Subcutaneous abdominal adipose tissue (tissue), 5 donors: ENCODE results near the gene CEL.
"Not testable (repeated sequence)": the region's sequence is repeated elsewhere in the genome, so short reads cannot be mapped to it uniquely, and the experiment has no call there.

ENCODE experiments used
- H3K27ac ChIP-seq: one replicate; pipeline ENCODE4 v1.7.0; 2013; ENCODE audit warnings: low read depth, mild to moderate bottlenecking, inconsistent platforms, low read length, moderate library complexity
- H3K27me3 ChIP-seq, 5 donors: one replicate each; pipeline ENCODE4 v1.7.0; 2013; ENCODE audit warnings: low read length in 5 of 5, inconsistent platforms in 1 of 5; ENCODE audit not compliant: control insufficient read depth in 5 of 5, insufficient read depth in 4 of 5
- H3K36me3 ChIP-seq, 5 donors: one replicate each; pipeline ENCODE4 v1.7.0; 2013; ENCODE audit warnings: low read length in 5 of 5; ENCODE audit not compliant: control insufficient read depth in 5 of 5, insufficient read depth in 5 of 5
- H3K4me1 ChIP-seq, 5 donors: one replicate each; pipeline ENCODE4 v1.7.0; 2013; ENCODE audit warnings: low read length in 5 of 5, mild to moderate bottlenecking in 3 of 5, moderate library complexity in 1 of 5; ENCODE audit not compliant: control insufficient read depth in 5 of 5, insufficient read depth in 5 of 5
- H3K4me3 ChIP-seq, 5 donors: one replicate each; pipeline ENCODE4 v1.7.0; 2013; ENCODE audit warnings: low read length in 5 of 5, low read depth in 1 of 5
- H3K9ac ChIP-seq, 5 donors: one replicate each; pipeline ENCODE4 v1.7.0; 2013; ENCODE audit warnings: low read length in 5 of 5, mild to moderate bottlenecking in 4 of 5, moderate library complexity in 3 of 5
- H3K9me3 ChIP-seq, 5 donors: one replicate each; pipeline ENCODE4 v1.7.0; 2013; ENCODE audit warnings: low read length in 5 of 5; ENCODE audit not compliant: control insufficient read depth in 5 of 5
- donor health status: healthy.
- donor health status: healthy.
- donor health status: healthy.
- donor health status: healthy.
- donor health status: healthy.

CEL gene

DNA sequence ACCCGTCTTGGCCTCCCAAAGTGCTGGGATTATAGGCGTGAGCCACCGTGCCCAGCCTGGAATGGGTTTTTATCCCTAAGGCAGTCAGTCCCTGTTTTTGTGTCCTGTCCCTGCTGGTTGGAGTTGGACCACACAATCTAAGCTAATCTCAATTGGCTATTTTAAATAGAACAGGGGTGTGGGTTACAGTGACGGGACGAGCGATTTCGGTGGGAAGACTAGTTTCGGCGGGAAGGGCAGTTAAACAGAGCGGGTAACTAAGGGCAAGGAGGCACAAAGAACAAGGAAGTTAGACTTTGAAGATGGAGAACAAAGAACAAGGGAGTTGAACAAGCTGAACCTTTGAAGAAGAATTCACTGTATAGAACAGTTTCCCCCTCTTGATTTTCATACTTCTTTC lies 29.6 kb upstream of the CEL start:
- Histone ChIP-seq H3K4me3 (peak overlapping the region in 1 of 5 donors; percentile 97), H3K9ac (no peak overlapping the region), H3K27me3 (no peaks in the 10 kb centered on the region), H3K4me1 (peaks cover 6 to 51% (median 34%) of the 10 kb centered on the region in 5 donors), H3K27ac (no peak overlapping the region), H3K9me3 (no peaks in the 10 kb centered on the region), H3K36me3 (peaks cover 0 to 10% (median 5%) of the 10 kb centered on the region in 5 donors)

DNA sequence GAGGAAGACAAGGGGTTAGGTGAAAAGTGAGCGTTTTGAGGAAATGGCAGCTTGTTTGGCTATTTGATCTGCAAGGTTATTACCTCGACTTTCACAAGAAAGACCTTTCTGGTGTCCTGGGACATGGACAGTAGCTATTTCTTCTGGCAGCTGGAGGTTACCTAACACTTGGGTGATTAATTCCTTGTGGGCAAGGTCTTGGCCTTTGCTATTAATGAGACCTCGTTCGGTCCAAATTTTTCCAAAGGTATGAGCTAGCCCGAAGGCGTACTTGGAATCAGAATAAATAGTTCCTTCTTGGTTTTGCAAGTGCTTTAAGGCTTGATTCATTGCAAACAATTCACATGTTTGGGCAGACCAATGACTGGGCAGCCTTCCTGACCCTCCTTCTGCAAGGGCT lies 26.1 kb upstream of the CEL start:
- no peaks in the 10 kb centered on the region for H3K9me3 ChIP-seq
- H3K27ac ChIP-seq = no peak overlapping the region
- no peaks in the 10 kb centered on the region for H3K27me3 ChIP-seq
- no peak overlapping the region for H3K4me3 ChIP-seq
- peaks cover 0 to 10% (median 5%) of the 10 kb centered on the region in 5 donors for H3K36me3 ChIP-seq
- no peak overlapping the region for H3K9ac ChIP-seq
- H3K4me1 ChIP-seq = peaks cover 5 to 35% (median 23%) of the 10 kb centered on the region in 5 donors

DNA sequence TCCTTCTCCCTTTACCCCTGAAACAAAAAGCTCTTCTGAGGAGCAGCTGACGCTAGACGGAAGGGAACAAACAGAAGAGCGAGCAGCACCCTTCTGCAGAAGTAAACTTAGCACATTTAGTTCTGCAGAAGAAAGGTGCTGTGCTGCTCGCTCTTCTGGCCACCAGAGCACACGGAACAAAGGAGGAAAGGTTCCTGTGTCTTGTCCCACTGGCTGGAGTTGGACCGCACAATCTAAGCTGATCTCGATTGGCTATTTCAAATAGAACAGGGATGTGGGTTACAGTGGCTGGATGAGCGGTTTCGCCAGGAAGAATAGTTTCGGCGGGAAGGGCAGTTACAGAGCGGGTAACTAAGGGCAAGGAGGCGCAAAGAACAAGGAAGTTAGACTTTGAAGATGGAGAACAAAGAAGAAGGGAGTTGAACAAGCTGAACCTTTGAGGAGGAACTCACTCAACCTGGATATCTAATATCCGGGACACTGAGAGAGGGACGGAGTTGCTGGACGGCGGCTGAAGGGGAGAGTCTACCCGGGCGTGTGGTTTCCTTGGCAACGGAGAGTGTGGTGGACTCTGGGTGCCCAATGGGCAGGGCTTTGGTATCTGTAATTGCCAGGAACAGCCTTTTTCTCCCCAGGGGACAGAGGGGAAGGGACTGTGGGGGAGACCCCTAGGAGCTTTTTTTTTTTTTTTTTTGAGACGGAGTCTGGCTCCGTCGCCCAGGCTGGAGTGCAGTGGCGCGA lies 23.8 kb upstream of the CEL start:
- peaks cover 0 to 21% (median 16%) of the 10 kb centered on the region in 5 donors for H3K36me3 ChIP-seq
- no peaks in the 10 kb centered on the region for H3K27me3 ChIP-seq
- H3K4me3 ChIP-seq = no peak overlapping the region
- H3K27ac ChIP-seq = no peak overlapping the region
- H3K4me1 ChIP-seq = peaks cover 0 to 14% (median 7%) of the 10 kb centered on the region in 5 donors
- H3K9me3 ChIP-seq = no peaks in the 10 kb centered on the region
- H3K9ac ChIP-seq = no peak overlapping the region

DNA sequence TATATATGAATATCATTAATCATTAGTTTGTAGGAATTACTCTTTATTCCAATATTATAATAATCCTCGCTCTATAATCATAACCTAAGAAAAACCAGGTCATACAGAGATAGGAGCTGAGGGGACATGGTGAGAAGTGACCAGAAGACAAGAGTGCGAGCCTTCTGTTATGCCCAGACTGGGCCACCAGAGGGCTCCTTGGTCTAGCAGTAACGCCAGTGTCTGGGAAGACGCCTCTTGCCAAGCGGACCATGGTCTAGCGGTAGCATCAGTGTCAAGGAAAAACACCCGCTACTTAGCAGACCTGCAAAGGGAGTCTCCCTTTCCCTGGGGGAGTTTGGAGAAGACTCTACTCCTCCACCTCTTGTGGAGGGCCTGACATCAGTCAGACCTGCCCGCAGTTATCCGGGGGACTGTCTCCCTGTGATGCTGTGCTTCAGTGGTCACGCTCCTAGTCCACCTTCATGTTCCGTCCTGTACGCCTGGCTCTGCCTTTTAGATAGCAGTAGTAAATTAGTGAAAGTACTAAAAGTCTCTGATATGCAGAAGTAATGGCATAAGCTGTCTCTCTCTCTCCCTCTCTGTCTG lies 20.8 kb upstream of the CEL start:
- not testable (repeated sequence) for H3K4me1 ChIP-seq, H3K27ac ChIP-seq, H3K4me3 ChIP-seq, H3K9ac ChIP-seq, H3K27me3 ChIP-seq, H3K9me3 ChIP-seq
- peaks cover 0 to 44% (median 41%) of the 10 kb centered on the region in 5 donors for H3K36me3 ChIP-seq

DNA sequence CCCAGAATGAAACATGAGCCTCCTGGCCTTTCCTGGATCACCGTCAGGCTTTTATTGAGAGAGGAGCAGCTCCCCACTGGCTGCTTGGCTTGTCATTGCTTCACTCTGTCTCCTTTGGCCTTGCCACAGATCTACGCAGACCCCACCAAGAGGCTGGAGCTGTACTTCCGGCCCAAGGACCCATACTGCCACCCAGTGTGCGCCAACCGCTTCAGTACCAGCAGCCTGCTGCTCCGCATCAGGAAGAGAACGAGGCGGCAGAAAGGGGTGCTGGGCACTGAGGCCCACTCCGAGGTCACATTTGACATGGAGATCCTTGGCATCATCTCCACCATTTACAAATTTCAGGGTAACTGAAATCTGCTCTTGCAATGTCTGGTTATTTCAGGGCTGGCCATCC lies 19.8 kb upstream of the CEL start:
- peaks cover 0 to 54% (median 49%) of the 10 kb centered on the region in 5 donors for H3K36me3 ChIP-seq
- H3K9me3 ChIP-seq = no peaks in the 10 kb centered on the region
- no peak overlapping the region for H3K9ac ChIP-seq
- no peak overlapping the region for H3K27ac ChIP-seq
- no peak overlapping the region for H3K4me3 ChIP-seq
- H3K4me1 ChIP-seq = no peaks in the 10 kb centered on the region
- H3K27me3 ChIP-seq = no peaks in the 10 kb centered on the region

DNA sequence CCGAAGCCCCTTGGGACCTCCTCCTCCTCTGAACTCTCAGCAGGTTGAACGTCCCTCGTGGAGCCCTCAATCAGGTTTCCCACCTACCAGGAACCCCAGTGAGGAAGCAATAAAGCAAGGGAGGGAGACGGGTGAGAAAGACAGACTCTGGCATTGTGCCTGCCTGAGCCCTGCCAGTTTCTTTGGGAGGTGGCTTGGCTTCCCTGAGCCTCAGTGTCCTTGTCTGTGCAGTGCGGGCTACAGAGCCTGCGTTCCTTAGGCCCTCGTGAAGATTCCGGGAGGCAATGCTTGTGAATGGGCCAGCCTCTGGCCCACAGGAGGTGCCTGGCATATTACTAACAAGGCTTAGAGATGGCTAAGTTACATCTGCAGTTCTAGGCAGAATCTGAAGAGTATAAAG lies 19.1 kb upstream of the CEL start:
- Histone ChIP-seq H3K27me3 (no peaks in the 10 kb centered on the region), H3K36me3 (peaks cover 0 to 61% (median 54%) of the 10 kb centered on the region in 5 donors), H3K9ac (no peak overlapping the region), H3K4me3 (no peak overlapping the region), H3K9me3 (no peaks in the 10 kb centered on the region), H3K27ac (no peak overlapping the region), H3K4me1 (no peaks in the 10 kb centered on the region)

DNA sequence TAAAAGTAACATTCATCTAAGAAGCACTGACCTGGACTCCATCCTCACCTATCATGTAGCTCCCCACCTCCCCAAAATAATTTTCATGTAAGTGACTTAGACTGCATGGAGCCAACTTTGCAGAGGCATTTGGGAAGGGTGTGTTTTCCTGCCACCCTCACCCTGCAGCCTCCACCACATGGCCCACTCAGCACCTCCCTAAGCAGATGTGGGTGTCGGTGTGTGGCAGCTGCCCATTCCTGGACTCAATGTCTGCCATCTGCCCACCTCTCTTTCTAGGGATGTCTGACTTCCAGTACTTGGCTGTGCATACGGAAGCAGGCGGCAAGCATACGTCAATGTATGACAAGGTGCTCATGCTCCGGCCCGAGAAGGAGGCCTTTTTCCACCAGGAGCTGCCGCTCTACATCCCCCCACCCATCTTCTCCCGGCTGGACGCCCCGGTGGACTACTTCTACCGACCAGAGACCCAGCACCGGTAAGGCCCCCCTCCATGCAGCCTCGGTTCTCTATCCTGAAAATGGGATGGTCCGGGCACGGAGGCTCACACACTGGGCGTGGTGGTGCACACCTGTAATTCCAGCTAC lies 18.2 kb upstream of the CEL start:
- H3K27ac ChIP-seq = no peak overlapping the region
- H3K36me3 ChIP-seq = peaks cover 0 to 66% (median 54%) of the 10 kb centered on the region in 5 donors
- H3K9ac ChIP-seq = no peak overlapping the region
- no peaks in the 10 kb centered on the region for H3K9me3 ChIP-seq
- no peak overlapping the region for H3K4me3 ChIP-seq
- no peaks in the 10 kb centered on the region for H3K27me3 ChIP-seq
- no peaks in the 10 kb centered on the region for H3K4me1 ChIP-seq

DNA sequence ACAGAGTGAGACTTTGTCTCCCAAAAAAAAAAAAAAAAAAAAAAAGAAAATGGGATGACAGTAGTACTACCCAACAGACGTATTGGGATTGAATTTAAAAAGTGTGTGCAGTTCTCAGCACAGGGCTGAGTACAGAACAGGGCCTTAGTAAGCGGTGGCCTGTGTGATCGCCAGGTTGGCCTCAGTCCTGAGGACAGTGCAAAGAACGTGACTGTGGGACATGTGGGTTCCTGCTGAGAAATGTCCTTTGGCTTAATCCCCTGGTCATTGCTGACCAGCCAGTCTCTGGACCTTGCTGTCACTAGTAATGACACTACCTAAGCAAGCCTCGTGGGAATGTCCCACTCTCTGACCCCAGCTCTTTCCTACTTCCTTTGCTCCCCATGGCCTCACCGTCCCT lies 17.7 kb upstream of the CEL start:
- Histone ChIP-seq H3K36me3 (peaks cover 0 to 71% (median 60%) of the 10 kb centered on the region in 5 donors), H3K27ac (no peak overlapping the region), H3K9me3 (no peaks in the 10 kb centered on the region), H3K9ac (no peak overlapping the region), H3K4me3 (no peak overlapping the region), H3K27me3 (no peaks in the 10 kb centered on the region), H3K4me1 (no peaks in the 10 kb centered on the region)

DNA sequence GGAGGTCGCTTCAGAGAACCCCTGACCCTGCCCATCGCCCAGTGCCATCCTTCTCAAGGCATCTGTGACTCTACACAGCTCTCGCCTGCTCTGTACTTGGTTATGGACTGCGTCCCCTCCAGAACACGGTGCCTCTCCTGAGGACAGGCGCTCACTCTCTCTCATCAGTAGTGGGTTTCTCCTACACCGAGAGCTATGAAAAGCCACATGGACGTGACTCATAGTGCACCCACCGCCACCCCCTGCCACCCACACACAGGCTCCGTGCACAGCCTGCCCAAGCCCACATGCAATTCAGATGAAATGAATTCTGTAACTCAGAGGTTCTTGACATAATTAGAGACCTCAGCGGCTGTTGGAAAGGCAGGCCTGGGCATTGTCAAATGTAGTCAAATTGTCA lies 17.1 kb upstream of the CEL start:
- no peak overlapping the region for H3K4me3 ChIP-seq
- no peaks in the 10 kb centered on the region for H3K4me1 ChIP-seq
- no peaks in the 10 kb centered on the region for H3K9me3 ChIP-seq
- no peak overlapping the region for H3K9ac ChIP-seq
- no peaks in the 10 kb centered on the region for H3K27me3 ChIP-seq
- H3K27ac ChIP-seq = no peak overlapping the region
- H3K36me3 ChIP-seq = peaks cover 0 to 77% (median 65%) of the 10 kb centered on the region in 5 donors

DNA sequence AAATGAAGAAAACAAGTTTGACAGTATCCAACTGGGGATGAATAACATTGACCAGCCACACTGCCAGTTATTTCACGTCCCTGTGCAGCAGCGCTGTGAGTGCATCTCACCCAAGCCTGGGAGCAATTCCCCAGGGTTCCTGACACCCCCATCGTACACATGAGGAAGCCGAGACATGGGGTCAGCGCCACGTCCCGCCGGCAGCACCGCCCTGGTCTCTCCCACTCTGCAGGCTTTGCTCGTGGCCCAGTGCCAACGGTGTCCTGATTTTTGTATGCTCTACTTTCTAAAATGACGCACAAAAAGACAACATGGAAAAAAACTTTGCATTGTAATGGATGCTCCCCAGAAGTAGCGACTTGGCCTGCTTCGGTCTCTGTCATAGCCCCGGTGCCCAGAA lies 16.6 kb upstream of the CEL start:
- no peaks in the 10 kb centered on the region for H3K9me3 ChIP-seq
- H3K36me3 ChIP-seq = peaks cover 0 to 82% (median 69%) of the 10 kb centered on the region in 5 donors
- no peaks in the 10 kb centered on the region for H3K27me3 ChIP-seq
- H3K27ac ChIP-seq = no peak overlapping the region
- no peaks in the 10 kb centered on the region for H3K4me1 ChIP-seq
- no peak overlapping the region for H3K9ac ChIP-seq
- no peak overlapping the region for H3K4me3 ChIP-seq
